HL-60 (cell line): ENCODE measurements around the gene LINGO3.
"Not testable (repeated sequence)": the region's sequence is repeated elsewhere in the genome, so short reads cannot be mapped to it uniquely, and the experiment has no call there.

Experiments
- DNase-seq, 2 experiments: peaks; one replicate each; pipeline ENCODE4 v3.0.0-alpha.2; 2010 to 2020; ENCODE audit warnings: low read depth in 1 of 2, low spot score in 1 of 2
- H3K27ac ChIP-seq: fragments of 250-450 bp; sonication (Bioruptor Pico); replicated peaks from 2 replicates; pipeline ENCODE4 v1.5.1; 2020; ENCODE audit warnings: mild to moderate bottlenecking, moderate library complexity
- H3K27me3 ChIP-seq: fragments of 250-450 bp; sonication (Bioruptor Pico); 2 replicates; pipeline ENCODE4 v1.5.1; 2021; ENCODE audit warnings: mild to moderate bottlenecking, moderate library complexity; ENCODE audit not compliant: insufficient read depth, poor library complexity, severe bottlenecking
- H3K4me3 ChIP-seq: replicated peaks from 2 replicates; pipeline ENCODE4 v1.5.1; 2011; ENCODE audit warnings: mild to moderate bottlenecking, control low read depth, low read length; ENCODE audit not compliant: insufficient read depth
- GABPA ChIP-seq: IDR thresholded peaks from 2 replicates; pipeline ENCODE4 v1.6.1; 2012; ENCODE audit warnings: low read depth
- POLR2AphosphoS5 ChIP-seq: IDR thresholded peaks from 2 replicates; pipeline ENCODE4 v1.6.1; 2012; ENCODE audit warnings: low read depth
- SPI1 ChIP-seq: IDR thresholded peaks from 2 replicates; pipeline ENCODE4 v1.6.1; 2012; ENCODE audit warnings: low read depth, mild to moderate bottlenecking, borderline replicate concordance
- TF ChIP-seq, protein P1 (sequence below): IDR thresholded peaks from one replicate; pipeline ENCODE4 v1.5.1; 2011; ENCODE audit warnings: low read length, control low read depth, inconsistent platforms; ENCODE audit not compliant: insufficient read depth
- TF ChIP-seq, protein P2 (sequence below): IDR thresholded peaks from 2 replicates; pipeline ENCODE4 v1.6.1; 2012; ENCODE audit warnings: low read depth; ENCODE audit not compliant: insufficient replicate concordance

Gene LINGO3

DNA sequence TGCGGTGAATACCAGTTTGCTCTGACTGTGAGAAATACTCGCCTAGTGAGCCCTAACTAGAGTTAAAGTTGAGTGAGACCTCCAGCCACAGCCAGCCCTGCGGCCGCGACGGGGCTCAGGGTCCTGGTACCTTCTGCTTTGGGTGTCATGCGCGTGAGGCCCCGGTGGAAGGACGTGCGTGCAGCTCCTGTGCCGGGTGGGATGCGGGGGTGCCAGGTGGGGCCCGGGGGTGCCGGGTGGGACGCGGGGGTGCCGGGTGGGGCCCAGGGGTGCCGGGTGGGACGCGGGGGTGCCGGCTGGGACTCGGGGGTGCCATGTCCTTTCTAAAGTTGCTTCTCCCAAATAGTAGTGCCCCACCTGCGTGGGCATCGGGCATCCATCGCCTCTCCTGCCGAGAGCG lies 43.6 kb upstream of the LINGO3 start:
- Histone ChIP-seq H3K4me3 (no peak overlapping the region), H3K27me3 (no peaks in the 10 kb centered on the region), H3K27ac (no peak overlapping the region)
- TF ChIP-seq GABPA: no peak
- TF ChIP-seq SPI1: no peak
- TF ChIP-seq, protein P1, sequence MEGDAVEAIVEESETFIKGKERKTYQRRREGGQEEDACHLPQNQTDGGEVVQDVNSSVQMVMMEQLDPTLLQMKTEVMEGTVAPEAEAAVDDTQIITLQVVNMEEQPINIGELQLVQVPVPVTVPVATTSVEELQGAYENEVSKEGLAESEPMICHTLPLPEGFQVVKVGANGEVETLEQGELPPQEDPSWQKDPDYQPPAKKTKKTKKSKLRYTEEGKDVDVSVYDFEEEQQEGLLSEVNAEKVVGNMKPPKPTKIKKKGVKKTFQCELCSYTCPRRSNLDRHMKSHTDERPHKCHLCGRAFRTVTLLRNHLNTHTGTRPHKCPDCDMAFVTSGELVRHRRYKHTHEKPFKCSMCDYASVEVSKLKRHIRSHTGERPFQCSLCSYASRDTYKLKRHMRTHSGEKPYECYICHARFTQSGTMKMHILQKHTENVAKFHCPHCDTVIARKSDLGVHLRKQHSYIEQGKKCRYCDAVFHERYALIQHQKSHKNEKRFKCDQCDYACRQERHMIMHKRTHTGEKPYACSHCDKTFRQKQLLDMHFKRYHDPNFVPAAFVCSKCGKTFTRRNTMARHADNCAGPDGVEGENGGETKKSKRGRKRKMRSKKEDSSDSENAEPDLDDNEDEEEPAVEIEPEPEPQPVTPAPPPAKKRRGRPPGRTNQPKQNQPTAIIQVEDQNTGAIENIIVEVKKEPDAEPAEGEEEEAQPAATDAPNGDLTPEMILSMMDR: no peak
- TF ChIP-seq, protein P2, sequence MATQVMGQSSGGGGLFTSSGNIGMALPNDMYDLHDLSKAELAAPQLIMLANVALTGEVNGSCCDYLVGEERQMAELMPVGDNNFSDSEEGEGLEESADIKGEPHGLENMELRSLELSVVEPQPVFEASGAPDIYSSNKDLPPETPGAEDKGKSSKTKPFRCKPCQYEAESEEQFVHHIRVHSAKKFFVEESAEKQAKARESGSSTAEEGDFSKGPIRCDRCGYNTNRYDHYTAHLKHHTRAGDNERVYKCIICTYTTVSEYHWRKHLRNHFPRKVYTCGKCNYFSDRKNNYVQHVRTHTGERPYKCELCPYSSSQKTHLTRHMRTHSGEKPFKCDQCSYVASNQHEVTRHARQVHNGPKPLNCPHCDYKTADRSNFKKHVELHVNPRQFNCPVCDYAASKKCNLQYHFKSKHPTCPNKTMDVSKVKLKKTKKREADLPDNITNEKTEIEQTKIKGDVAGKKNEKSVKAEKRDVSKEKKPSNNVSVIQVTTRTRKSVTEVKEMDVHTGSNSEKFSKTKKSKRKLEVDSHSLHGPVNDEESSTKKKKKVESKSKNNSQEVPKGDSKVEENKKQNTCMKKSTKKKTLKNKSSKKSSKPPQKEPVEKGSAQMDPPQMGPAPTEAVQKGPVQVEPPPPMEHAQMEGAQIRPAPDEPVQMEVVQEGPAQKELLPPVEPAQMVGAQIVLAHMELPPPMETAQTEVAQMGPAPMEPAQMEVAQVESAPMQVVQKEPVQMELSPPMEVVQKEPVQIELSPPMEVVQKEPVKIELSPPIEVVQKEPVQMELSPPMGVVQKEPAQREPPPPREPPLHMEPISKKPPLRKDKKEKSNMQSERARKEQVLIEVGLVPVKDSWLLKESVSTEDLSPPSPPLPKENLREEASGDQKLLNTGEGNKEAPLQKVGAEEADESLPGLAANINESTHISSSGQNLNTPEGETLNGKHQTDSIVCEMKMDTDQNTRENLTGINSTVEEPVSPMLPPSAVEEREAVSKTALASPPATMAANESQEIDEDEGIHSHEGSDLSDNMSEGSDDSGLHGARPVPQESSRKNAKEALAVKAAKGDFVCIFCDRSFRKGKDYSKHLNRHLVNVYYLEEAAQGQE: no peak
- TF ChIP-seq POLR2AphosphoS5: no peak
- DNase-seq: no peak

DNA sequence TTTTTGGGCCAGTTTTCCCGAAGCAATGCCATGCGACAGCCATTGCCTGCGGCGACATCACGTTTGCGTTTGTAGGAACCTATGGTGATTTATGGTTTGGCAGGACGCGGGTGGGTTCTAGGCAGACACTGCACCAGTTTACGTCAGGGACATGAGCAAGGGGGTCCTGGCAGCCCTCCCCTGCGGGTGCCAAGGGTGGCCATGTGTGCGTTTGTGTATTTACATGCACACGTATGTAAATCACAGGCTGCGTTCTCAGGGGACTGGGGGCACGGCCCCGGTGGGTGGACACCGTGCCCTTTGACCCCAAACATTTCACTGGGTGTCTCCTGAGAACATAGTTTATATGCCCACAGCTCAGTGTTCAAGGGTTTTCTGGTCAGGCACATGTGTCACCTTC lies 42.7 kb upstream of the LINGO3 start:
- DNase-seq: no peak
- TF ChIP-seq POLR2AphosphoS5 (no peak), GABPA (no peak), SPI1 (no peak)
- TF ChIP-seq, protein P1: no peak
- TF ChIP-seq, protein P2: no peak
- no peak overlapping the region for H3K4me3 ChIP-seq
- H3K27me3 ChIP-seq: no peaks in the 10 kb centered on the region
- H3K27ac ChIP-seq: no peak overlapping the region

DNA sequence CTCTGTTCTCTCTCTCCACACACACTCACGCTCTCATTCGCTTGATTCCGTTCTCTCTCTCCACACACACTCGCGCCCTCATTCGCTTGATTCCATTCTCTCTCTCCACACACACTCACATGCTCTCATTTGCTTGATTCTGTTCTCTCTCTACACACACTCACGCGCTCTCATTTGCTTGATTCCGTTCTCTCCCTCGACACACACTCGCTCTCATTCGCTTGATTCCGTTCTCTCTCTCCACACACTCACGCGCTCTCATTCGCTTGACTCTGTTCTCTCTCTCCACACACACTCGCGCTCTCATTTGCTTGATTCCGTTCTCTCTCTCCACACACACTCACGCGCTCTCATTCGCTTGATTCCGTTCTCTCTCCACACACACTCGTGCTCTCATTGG lies 41.9 kb upstream of the LINGO3 start:
- H3K27me3 ChIP-seq, H3K27ac ChIP-seq, H3K4me3 ChIP-seq, DNase-seq: not testable (repeated sequence)

DNA sequence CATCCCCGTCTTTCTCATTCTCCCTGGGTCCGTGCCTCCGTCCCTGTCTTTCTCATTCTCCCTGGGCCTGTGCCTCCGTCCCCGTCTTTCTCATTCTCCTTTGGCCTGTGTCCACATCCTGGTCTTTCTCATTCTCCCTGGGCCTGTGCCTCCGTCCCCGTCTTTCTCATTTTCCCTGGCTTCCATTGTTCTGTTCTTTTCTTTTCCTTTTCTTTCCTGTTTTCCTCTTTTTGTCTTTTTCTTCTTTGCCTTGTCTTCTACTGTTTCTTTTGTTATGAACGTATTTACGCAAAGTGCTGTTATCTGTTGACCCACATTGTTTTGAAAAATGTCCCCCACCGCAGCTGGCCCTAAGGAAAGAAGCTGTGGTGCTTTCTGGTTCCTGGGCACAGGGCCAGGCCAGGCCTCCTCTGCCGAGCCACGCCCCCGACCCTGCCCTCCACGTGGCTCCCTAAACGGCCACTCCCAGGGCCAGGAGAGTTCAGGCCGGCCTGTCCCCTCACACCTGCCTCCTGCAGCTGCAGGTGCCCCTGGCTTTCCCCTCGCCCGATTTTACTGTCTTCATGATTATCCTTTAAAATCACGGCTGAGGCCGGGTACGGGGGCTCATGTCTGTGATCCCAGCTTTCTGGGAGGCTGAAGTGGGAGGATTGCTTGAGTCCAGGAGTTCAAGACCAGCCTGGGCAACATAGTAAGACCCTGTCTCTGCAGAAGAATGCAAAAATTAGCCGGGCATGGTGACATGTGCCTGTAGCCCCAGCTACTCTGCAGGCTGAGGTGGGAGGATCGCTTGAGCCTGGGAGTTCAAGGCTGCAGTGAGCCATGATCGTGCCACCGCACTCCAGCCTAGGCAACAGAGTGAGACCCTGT lies 38.1 kb upstream of the LINGO3 start:
- Histone ChIP-seq H3K27ac (no peak overlapping the region), H3K4me3 (no peak overlapping the region), H3K27me3 (no peaks in the 10 kb centered on the region)
- DNase-seq: no peak
- TF ChIP-seq, protein P1: no peak
- TF ChIP-seq POLR2AphosphoS5: no peak
